GM21528 (cell line): ENCODE measurements around the gene COL18A1.

ENCODE experiments used
- ATAC-seq: cut with Tn5 transposase; IDR thresholded peaks from one replicate; pipeline ENCODE4 v1.9.1; 2021; ENCODE audit warnings: mild to moderate bottlenecking, moderate library complexity; ENCODE audit not compliant: unreplicated experiment, low FRiP score

COL18A1 gene

GRCh38 chr21:45381865-45382696, 22.9 kb upstream of the COL18A1 start:
- ATAC-seq = no peak

GRCh38 chr21:45382697-45382997, 22.3 kb upstream of the COL18A1 start:
- no peak for ATAC-seq

- no peak for ATAC-seq
Measured at GRCh38 chr21:45383111-45383614, 21.8 kb upstream of the COL18A1 start.

- ATAC-seq = no peak
Measured at GRCh38 chr21:45383615-45384201, 21.3 kb upstream of the COL18A1 start.

- ATAC-seq = no peak
Measured at GRCh38 chr21:45384656-45385548, 20.1 kb upstream of the COL18A1 start.

- no peak for ATAC-seq
Measured at GRCh38 chr21:45385549-45386050, 19.4 kb upstream of the COL18A1 start.

- ATAC-seq = no peak
Measured at GRCh38 chr21:45386336-45386727, 18.6 kb upstream of the COL18A1 start.

- ATAC-seq = no peak
Measured at GRCh38 chr21:45386728-45387371, 18.1 kb upstream of the COL18A1 start.

GRCh38 chr21:45387506-45387905, 17.5 kb upstream of the COL18A1 start:
- no peak for ATAC-seq

- ATAC-seq = no peak
Measured at GRCh38 chr21:45388011-45388521, 16.9 kb upstream of the COL18A1 start.

GRCh38 chr21:45388611-45389296, 16.2 kb upstream of the COL18A1 start:
- no peak for ATAC-seq

GRCh38 chr21:45390121-45390751, 14.7 kb upstream of the COL18A1 start:
- no peak for ATAC-seq

- no peak for ATAC-seq
Measured at GRCh38 chr21:45390831-45391742, 13.9 kb upstream of the COL18A1 start.

GRCh38 chr21:45391743-45392572, 13.0 kb upstream of the COL18A1 start:
- no peak for ATAC-seq

- ATAC-seq = no peak
Measured at GRCh38 chr21:45392573-45392971, 12.4 kb upstream of the COL18A1 start.

GRCh38 chr21:45393021-45393420, 11.9 kb upstream of the COL18A1 start:
- no peak for ATAC-seq
